ENCODE results near the gene SLC17A4. TPM values are rescaled to one million over a fixed set of nuclear protein-coding genes. Genes with fewer than 3 reads are reported as not detected.

The SLC17A4 gene, protein sequence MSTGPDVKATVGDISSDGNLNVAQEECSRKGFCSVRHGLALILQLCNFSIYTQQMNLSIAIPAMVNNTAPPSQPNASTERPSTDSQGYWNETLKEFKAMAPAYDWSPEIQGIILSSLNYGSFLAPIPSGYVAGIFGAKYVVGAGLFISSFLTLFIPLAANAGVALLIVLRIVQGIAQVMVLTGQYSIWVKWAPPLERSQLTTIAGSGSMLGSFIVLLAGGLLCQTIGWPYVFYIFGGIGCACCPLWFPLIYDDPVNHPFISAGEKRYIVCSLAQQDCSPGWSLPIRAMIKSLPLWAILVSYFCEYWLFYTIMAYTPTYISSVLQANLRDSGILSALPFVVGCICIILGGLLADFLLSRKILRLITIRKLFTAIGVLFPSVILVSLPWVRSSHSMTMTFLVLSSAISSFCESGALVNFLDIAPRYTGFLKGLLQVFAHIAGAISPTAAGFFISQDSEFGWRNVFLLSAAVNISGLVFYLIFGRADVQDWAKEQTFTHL
- total RNA-seq = not detected in 2 replicates

DNA sequence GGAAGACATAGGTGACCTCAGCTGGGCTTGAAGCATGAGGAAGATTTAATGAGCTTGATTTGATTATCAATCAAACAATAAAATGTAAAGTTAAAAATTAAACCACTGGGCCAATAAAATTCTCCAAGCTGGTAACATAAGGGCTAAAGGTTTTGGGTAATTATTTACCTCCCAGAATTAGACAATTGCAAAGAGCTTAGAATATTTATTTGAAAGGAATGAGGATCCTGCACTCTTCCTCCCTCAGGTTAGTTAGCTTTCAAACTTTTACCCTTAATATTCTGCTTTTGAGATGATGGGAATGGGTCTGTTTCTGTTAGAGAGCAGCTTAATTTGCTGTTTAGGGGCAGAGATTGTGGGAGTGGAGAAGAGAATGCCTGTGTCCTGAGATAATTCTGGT lies at the start of gene SLC17A4:
Gene SLC17A4, plus strand, starts transcription at position 208 of the 400 bp plus-strand sequence. CDS start 7,221 bp downstream, outside the sequence.
- intact Hi-C loops (cut with micrococcal nuclease) = no loop called here
- Mint-ChIP-seq H3K36me3 (ENCODE audit: low read depth) (no peaks in the 10 kb centered on the region), H3K9me3 (no peaks in the 10 kb centered on the region), H3K4me3 (no peak within 1 kb of the TSS), H3K27me3 (ENCODE audit: insufficient read depth) (peaks cover 11% of the 10 kb centered on the region), H3K4me1 (ENCODE audit: low read depth) (no peaks in the 10 kb centered on the region), H3K27ac (no peak within 1 kb of the TSS)
- no peak for DNase-seq (ENCODE audit: low spot score)

DNA sequence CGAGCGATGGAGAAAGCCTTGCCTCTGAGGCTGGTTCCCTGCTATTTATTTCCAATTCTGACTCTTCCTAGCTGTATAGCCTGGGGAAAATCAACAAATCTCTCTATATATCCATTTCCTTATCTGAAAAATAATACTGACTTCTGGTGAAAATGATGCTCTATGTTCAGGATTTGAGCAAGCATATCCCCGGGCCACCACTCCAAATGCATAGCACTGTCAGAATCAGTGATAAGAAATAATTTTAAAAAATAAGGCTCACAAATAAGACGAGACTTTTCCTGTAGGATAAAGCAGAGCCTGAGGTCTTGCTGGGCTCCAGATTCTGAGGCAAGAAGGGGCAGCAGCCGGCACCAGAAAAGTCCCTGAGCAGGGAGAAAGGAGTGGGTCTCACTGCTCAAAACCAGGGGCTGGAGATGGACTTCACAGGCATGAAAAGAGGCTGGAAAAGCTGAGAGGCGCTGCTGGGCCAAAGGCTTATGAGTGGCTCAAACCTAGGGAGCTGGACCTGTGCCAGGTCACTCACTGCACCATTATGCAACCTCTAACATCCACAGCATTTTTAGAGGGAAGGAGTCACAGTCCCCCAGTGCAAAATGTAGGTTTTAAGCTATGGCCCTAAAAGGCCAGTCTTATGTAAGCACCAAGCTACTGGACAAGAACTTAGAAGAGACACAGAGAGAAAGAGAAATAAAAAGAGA lies 48.1 kb upstream of the SLC17A4 start:
- intact Hi-C loops (cut with micrococcal nuclease) = no loop called here
- no peak overlapping the region for H3K4me3 Mint-ChIP-seq

DNA sequence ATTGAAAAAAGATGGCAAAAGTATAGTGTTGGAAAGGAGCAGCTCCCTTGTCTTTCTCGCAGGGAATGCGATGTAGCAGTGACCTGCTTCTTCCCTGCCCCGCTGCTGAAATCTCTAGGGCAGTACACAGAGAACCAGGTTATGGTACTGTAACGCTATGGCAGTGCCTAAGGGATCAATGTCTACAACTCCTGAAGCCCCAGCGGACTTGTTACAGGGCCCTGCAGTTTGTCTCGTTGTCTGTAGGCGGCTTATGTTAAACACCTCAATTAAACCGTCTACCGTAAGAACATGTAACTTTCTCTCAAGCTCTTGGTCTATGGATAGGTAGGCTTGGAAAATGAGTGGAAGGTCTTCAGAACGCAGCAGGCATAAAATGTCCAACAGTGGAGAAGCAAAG lies 44.8 kb upstream of the SLC17A4 start:
- H3K27ac Mint-ChIP-seq = no peak overlapping the region
- H3K36me3 Mint-ChIP-seq (ENCODE audit: low read depth) = no peaks in the 10 kb centered on the region
- intact Hi-C loops (cut with micrococcal nuclease) = no loop called here
- H3K4me1 Mint-ChIP-seq (ENCODE audit: low read depth) = no peaks in the 10 kb centered on the region
- no peaks in the 10 kb centered on the region for H3K9me3 Mint-ChIP-seq
- no peak for DNase-seq (ENCODE audit: low spot score)
- peaks cover 9% of the 10 kb centered on the region for H3K27me3 Mint-ChIP-seq (ENCODE audit: insufficient read depth)
- H3K4me3 Mint-ChIP-seq = no peak overlapping the region

More for the DNA sequence above, 48.1 kb upstream of the SLC17A4 start:
- Mint-ChIP-seq H3K27ac (no peak overlapping the region), H3K9me3 (no peaks in the 10 kb centered on the region), H3K4me1 (ENCODE audit: low read depth) (no peaks in the 10 kb centered on the region), H3K36me3 (ENCODE audit: low read depth) (no peaks in the 10 kb centered on the region), H3K27me3 (ENCODE audit: insufficient read depth) (peaks cover 5% of the 10 kb centered on the region)
- DNase-seq (ENCODE audit: low spot score) = no peak

DNA sequence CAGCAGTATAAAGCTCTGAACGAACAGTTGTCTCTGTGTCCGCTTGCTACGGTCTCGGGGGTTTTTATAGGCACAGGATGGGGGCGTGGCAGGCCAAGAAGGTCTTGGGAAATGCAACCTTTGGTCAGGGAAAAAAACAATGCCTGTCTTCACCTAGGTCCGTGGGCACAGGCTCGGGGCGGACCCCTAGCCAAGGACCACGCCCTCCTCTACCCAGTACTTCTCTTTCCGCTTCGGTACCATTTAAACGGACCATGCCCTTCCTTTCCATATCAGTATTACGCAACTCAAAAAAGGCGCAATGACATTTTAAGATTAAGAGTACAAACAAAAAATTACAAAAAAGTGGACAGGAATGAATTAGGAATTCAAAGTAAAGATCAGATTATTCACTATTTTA lies 44.3 kb upstream of the SLC17A4 start:
- Mint-ChIP-seq H3K27me3 (ENCODE audit: insufficient read depth) (peaks cover 9% of the 10 kb centered on the region), H3K36me3 (ENCODE audit: low read depth) (no peaks in the 10 kb centered on the region), H3K4me1 (ENCODE audit: low read depth) (no peaks in the 10 kb centered on the region), H3K9me3 (no peaks in the 10 kb centered on the region), H3K4me3 (no peak overlapping the region), H3K27ac (no peak overlapping the region)
- intact Hi-C loops (cut with micrococcal nuclease) = no loop called here
- DNase-seq (ENCODE audit: low spot score) = no peak

DNA sequence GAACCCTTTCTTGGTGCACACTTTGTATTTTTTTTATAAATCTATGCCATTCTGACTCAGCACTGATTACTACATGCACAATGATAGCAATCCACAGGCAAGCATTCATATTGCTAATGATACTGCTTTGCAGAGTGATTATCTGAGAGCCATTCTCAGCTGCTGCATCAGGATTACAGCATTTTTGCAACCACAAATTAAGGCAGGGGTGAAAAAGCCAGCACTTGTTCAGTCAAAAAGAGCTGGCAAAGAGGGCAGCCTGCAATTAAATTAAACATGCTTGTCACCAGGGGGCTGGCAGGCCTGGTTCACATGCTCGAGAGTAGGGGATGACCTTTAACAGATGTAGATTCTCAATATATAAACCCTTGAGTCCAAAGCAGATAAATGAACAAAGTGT lies 40.7 kb upstream of the SLC17A4 start:
- no peak for DNase-seq (ENCODE audit: low spot score)
- Mint-ChIP-seq H3K27me3 (ENCODE audit: insufficient read depth) (peaks cover 4% of the 10 kb centered on the region), H3K9me3 (no peaks in the 10 kb centered on the region), H3K27ac (no peak overlapping the region), H3K4me1 (ENCODE audit: low read depth) (no peaks in the 10 kb centered on the region), H3K36me3 (ENCODE audit: low read depth) (no peaks in the 10 kb centered on the region), H3K4me3 (no peak overlapping the region)
- intact Hi-C loops (cut with micrococcal nuclease) = no loop called here

DNA sequence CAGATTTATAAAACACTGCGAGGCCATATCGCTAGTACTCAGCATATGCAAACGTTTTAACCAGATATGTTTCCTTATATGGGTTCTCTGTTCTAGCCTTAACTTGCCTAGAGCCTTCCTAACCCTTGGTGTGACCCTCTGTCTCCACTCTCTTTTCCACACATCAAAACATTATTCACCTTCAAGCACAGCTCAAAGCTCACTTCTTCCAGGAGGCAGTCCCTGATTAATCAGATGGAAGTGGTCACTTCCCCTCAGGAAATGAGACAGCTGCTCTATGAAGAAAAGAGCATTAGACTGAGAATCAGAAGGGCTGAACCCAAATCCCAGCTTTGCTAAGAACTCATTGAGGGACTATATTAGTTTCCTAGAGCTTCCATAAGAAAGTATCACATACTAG lies 39.8 kb upstream of the SLC17A4 start:
- no peaks in the 10 kb centered on the region for H3K36me3 Mint-ChIP-seq (ENCODE audit: low read depth)
- no peaks in the 10 kb centered on the region for H3K9me3 Mint-ChIP-seq
- intact Hi-C loops (cut with micrococcal nuclease) = no loop called here
- no peak overlapping the region for H3K4me3 Mint-ChIP-seq
- H3K4me1 Mint-ChIP-seq (ENCODE audit: low read depth) = no peaks in the 10 kb centered on the region
- no peak for DNase-seq (ENCODE audit: low spot score)
- H3K27me3 Mint-ChIP-seq (ENCODE audit: insufficient read depth) = peaks cover 4% of the 10 kb centered on the region
- no peak overlapping the region for H3K27ac Mint-ChIP-seq

DNA sequence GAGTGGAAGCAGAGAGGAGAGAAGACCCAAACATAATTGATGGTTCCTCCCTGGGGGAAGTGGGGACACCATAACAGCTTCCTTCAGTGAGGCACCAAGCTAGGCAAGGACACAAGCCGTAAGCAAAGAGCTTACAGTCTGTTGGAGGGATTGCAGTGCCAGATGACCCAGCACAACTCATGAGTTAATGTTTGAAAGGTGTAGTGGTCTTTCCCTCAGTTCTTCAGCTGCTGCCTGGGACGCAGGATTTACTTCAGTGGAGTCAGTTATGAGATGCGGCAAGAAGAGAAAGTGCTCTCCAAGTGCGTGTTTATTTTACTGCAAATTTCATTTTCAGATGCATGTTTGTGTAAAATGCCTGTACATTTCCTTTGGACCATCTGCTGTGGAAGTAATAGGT lies 38.7 kb upstream of the SLC17A4 start:
- DNase-seq (ENCODE audit: low spot score) = no peak
- no peak overlapping the region for H3K4me3 Mint-ChIP-seq
- H3K4me1 Mint-ChIP-seq (ENCODE audit: low read depth) = no peaks in the 10 kb centered on the region
- H3K36me3 Mint-ChIP-seq (ENCODE audit: low read depth) = no peaks in the 10 kb centered on the region
- peaks cover 7% of the 10 kb centered on the region for H3K27me3 Mint-ChIP-seq (ENCODE audit: insufficient read depth)
- no peaks in the 10 kb centered on the region for H3K9me3 Mint-ChIP-seq
- no peak overlapping the region for H3K27ac Mint-ChIP-seq
- intact Hi-C loops (cut with micrococcal nuclease) = no loop called here

DNA sequence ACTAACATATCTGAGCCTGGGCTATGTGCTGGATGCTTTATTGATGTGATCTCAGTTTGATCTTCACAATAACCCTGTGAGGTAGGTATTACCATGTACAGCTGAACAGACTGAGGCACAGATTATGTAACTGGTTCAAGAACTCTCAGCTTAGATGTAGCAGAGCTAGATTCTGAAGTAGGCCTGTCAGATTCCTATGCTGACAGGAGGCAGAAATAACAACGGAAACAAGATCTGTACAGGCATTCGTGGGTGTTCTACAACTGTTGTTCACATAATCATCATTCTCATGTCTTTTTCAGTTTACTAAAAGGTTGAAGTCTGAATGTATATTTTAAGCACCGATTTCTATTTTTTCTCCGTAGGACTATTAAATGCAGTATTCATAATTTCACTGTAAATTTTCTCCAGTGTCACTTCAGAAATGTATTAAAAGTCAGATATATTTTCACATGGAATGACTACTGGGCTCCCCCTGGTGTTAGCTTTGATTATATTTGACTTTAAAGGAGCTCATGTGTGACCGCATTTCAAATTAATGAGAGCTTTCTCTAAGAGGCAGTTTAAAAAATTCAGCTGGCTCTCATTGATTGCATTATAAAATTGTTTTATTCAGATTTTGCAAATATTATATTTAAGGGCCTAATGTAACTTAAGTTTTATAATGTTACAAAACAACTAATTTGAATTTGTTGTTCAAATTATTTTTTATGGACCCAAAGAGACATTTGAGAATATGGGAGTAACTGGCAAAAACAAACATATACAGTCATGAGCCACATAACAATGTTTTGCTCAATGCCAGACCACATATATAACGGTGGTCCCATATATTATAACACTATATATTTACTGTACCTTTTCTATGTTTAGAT lies 36.4 kb upstream of the SLC17A4 start:
- no peak overlapping the region for H3K4me3 Mint-ChIP-seq
- DNase-seq (ENCODE audit: low spot score) = no peak
- H3K27ac Mint-ChIP-seq = no peak overlapping the region
- H3K36me3 Mint-ChIP-seq (ENCODE audit: low read depth) = no peaks in the 10 kb centered on the region
- H3K27me3 Mint-ChIP-seq (ENCODE audit: insufficient read depth) = peaks cover 7% of the 10 kb centered on the region
- H3K4me1 Mint-ChIP-seq (ENCODE audit: low read depth) = no peaks in the 10 kb centered on the region
- H3K9me3 Mint-ChIP-seq = no peaks in the 10 kb centered on the region
- intact Hi-C loops (cut with micrococcal nuclease) = loop anchor here (2.0 kb wide), 1 partner anchor 495 kb away; no protein-coding TSS in a partner anchor

DNA sequence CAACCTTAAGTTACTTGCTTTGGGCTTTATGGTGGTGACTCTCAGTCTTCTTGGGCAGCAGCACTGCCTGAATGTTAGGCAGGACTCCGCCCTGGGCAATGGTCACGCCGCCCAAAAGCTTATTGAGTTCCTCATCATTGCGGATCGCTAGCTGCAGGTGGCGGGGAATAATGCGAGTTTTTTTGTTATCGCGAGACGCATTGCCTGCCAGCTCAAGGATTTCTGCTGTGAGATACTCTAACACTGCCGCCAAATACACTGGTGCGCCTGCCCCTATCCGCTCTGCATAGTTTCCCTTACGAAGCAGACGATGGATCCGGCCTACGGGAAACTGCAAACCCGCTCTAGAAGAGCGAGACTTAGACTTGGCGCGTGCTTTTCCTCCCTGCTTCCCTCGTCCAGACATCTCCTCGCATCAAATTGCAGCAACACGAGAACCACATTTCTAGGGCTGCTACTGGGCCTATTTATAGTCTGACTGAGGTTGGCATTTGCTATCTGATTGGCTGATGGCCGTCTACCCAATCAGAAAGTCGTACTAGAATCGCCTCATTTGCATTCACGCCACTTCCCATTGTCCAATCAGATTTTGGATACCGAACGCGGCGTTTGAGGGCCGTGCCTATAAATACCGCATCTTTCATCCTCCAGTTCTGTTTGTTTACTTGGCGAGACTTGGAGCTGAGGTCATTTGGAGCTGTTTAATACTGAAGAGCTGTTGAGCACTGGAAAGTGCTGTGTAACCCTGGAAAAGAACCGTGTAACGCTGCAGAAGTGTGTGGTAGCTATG lies 28.2 kb upstream of the SLC17A4 start:
- Mint-ChIP-seq H3K36me3 (ENCODE audit: low read depth) (no peaks in the 10 kb centered on the region), H3K4me1 (ENCODE audit: low read depth) (no peaks in the 10 kb centered on the region), H3K9me3 (no peaks in the 10 kb centered on the region), H3K27me3 (ENCODE audit: insufficient read depth) (peaks cover 18% of the 10 kb centered on the region), H3K27ac (no peak overlapping the region), H3K4me3 (no peak overlapping the region)
- DNase-seq (ENCODE audit: low spot score) = no peak
- intact Hi-C loops (cut with micrococcal nuclease) = no loop called here

DNA sequence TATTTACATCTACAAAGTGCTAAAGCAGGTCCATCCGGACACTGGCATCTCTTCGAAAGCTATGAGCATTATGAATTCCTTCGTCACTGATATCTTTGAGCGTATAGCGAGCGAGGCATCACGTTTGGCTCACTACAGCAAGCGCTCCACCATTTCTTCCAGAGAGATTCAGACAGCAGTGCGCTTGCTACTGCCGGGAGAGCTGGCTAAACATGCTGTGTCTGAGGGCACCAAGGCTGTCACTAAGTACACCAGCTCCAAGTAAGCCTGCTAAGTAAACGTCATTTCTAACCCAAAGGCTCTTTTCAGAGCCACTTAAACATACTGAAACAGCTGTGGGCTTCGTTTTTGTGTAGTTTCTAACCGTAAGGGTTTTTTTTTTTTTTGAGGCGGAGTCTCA lies 27.5 kb upstream of the SLC17A4 start:
- no peaks in the 10 kb centered on the region for H3K9me3 Mint-ChIP-seq
- intact Hi-C loops (cut with micrococcal nuclease) = no loop called here
- peaks cover 19% of the 10 kb centered on the region for H3K27me3 Mint-ChIP-seq (ENCODE audit: insufficient read depth)
- H3K4me1 Mint-ChIP-seq (ENCODE audit: low read depth) = no peaks in the 10 kb centered on the region
- H3K4me3 Mint-ChIP-seq = no peak overlapping the region
- no peaks in the 10 kb centered on the region for H3K36me3 Mint-ChIP-seq (ENCODE audit: low read depth)
- no peak overlapping the region for H3K27ac Mint-ChIP-seq
- DNase-seq (ENCODE audit: low spot score) = no peak

DNA sequence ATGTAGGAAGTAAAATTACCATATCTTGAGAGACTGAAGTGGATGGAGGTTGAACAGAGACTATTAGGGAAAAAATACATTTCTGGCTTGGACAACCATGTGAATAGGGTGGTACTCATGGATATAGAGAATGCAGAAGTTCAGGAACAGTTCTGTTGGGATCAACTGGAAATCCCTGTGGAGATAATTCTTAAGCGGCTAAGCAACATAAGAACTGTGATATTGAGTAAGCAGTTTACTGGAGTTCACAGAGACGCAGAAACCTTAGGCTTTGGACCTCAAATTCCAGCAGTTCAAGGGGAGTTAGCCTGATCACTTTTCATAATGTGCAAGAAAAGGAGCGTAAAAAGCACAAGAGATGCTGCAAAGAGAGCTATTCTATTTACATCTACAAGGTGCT lies 23.6 kb upstream of the SLC17A4 start:
- H3K4me1 Mint-ChIP-seq (ENCODE audit: low read depth) = no peaks in the 10 kb centered on the region
- no peak for DNase-seq (ENCODE audit: low spot score)
- H3K36me3 Mint-ChIP-seq (ENCODE audit: low read depth) = no peaks in the 10 kb centered on the region
- no peak overlapping the region for H3K4me3 Mint-ChIP-seq
- intact Hi-C loops (cut with micrococcal nuclease) = no loop called here
- H3K27me3 Mint-ChIP-seq (ENCODE audit: insufficient read depth) = peaks cover 38% of the 10 kb centered on the region
- no peak overlapping the region for H3K27ac Mint-ChIP-seq
- H3K9me3 Mint-ChIP-seq = peaks cover 4% of the 10 kb centered on the region

DNA sequence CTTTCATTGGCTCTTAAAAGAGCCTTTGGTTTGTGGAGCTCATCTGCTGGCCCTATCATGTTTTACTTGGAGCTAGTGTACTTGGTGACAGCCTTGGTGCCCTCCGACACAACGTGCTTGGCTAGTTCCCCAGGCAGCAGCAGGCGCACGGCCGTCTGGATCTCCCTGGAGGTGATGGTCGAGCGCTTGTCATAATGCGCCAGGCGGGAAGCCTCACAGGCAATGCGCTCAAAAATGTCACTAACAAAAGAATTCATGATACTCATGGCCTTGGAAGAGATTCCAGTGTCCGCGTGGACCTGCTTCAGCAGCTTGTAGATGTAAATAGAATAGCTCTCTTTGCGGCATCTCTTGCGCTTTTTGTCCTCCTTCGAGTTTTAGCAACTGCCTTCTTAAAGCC lies 22.8 kb upstream of the SLC17A4 start:
- Mint-ChIP-seq H3K4me1 (ENCODE audit: low read depth) (no peaks in the 10 kb centered on the region), H3K4me3 (no peak overlapping the region), H3K27me3 (ENCODE audit: insufficient read depth) (peaks cover 39% of the 10 kb centered on the region), H3K27ac (no peak overlapping the region), H3K9me3 (peaks cover 11% of the 10 kb centered on the region), H3K36me3 (ENCODE audit: low read depth) (no peaks in the 10 kb centered on the region)
- DNase-seq (ENCODE audit: low spot score) = no peak
- intact Hi-C loops (cut with micrococcal nuclease) = no loop called here
